ENCODE results near the gene ADSS1. TPM values are rescaled to one million over a fixed set of nuclear protein-coding genes. Genes with fewer than 3 reads are reported as not detected.

The ADSS1 gene
- total RNA-seq, 4 donors from 2014 or later: 4.4 to 11.3 (median 7.1) TPM; not detected in 1

DNA sequence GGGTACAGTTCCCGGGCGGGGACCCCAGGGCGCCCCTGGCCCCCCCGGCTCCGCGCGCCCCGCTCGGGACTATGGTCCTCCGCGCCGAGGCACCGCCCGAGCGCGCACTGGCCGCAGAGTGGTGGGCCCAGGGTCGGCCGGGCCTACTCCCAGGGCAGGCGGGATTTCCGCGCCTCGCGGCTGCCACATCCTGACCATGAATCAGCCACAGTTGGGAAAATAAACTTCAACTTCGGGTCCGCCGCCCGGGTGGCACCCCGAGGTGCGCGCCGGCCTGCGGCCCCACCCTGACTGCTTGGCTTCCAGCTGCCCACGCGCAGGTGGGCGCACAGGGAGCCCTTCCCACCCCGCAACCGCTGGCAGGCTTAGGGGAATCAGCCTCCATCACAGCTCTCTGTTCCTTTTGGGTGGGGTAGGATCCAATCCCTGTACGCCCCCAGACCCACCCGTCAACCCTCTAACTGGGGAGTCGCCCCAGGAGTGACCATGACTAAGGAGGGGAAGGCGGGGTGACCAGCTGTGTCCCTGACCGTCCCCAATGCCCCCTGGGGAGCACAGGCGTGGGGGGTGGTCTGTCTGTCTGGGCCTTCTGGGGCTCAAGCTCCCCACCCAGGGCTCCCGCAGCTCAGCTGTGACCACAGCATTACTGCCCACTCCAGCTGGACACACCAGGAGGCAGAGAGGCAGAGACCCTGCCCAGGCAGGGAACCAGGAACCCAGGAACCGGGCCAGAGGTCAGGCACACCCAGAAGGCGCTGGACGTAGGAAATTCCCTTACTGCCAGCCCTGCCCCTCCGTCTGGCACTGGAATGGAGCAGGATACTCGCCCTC, 33.9 kb upstream of the ADSS1 start:
- TF ChIP-seq POLR2A (IDR thresholded peaks at IDR 0.05) (peak; percentile 65), POLR2AphosphoS5 (IDR thresholded peaks at IDR 0.05) (peak in 2 of 3 donors; percentile 46 to 72), CTCF (IDR thresholded peaks at IDR 0.05) (no peak), EP300 (IDR thresholded peaks at IDR 0.05; ENCODE audit: low read depth) (no peak)
- peaks cover 35 to 75% (median 66%) of the 10 kb centered on the region in 4 donors for H3K4me1 ChIP-seq
- DNase-seq: peak; percentile 76
- peak overlapping the region; percentile 94 to 95 (median 94) for H3K27ac ChIP-seq
- 4% methylated on average over 36 of the region's 50 CpGs; no CpG with 5 or more reads in 1 of the 2 donors for WGBS, 2 donors (ENCODE audit: low coverage in 1 of 2)
- H3K27me3 ChIP-seq: no peaks in the 10 kb centered on the region
- H3K36me3 ChIP-seq: no peaks in the 10 kb centered on the region
- no peaks in the 10 kb centered on the region for H3K9me3 ChIP-seq
- intact Hi-C loops (cut with DNase I; ENCODE audit: low total_unique reads) (no loop called here), in situ Hi-C loops (cut with MboI; ENCODE audit: low pct_ligation_motif_present in 1 of 4, low pct_unique_long_range_greater_than_20kb in 1 of 4, low sequenced_read_pairs in 3 of 4) (no loop called here)
- peak overlapping the region; percentile 85 to 92 (median 89) for H3K4me3 ChIP-seq

DNA sequence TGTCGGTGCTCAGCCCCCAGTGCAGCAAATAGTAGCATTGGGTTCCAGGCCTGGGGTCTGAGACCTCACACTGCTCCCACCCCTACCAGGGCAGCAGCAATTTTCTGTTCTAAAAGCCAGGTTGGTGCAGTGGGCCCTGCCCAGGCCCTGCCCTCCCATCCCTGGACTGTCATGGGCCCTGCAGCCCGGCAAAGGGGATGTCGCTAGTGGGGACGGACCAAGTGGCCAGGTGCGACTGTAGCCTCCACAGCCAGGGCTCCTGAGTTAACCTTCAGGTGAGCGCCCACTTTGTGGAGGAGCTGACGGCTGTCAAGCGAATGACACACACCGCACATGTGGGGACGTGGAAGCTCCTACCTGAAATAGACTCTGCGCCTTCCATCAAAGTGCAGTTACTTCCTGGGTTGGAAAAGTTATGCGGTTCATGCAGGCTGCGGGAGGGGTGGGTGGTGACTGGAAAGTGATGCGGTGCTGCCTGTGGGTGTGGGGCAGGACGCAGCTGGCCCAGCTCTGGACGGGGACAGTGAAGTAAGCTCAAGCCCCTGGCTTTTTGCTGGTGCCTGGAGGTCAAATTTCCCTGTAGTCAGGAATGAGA, 33.1 kb upstream of the ADSS1 start:
- H3K27me3 ChIP-seq: no peaks in the 10 kb centered on the region
- in situ Hi-C loops (cut with MboI; ENCODE audit: low pct_ligation_motif_present in 1 of 4, low pct_unique_long_range_greater_than_20kb in 1 of 4, low sequenced_read_pairs in 3 of 4) (no loop called here), intact Hi-C loops (cut with DNase I; ENCODE audit: low total_unique reads) (no loop called here)
- H3K4me3 ChIP-seq: peak overlapping the region; percentile 85 to 92 (median 89)
- peaks cover 38 to 84% (median 74%) of the 10 kb centered on the region in 4 donors for H3K4me1 ChIP-seq
- no peaks in the 10 kb centered on the region for H3K36me3 ChIP-seq
- TF ChIP-seq CTCF (IDR thresholded peaks at IDR 0.05) (no peak), EP300 (IDR thresholded peaks at IDR 0.05; ENCODE audit: low read depth) (no peak), POLR2A (IDR thresholded peaks at IDR 0.05) (no peak), POLR2AphosphoS5 (IDR thresholded peaks at IDR 0.05) (no peak)
- H3K9me3 ChIP-seq: no peaks in the 10 kb centered on the region
- no peak for DNase-seq
- 70 to 100% methylated on average over 1 to 16 of the region's 16 CpGs for WGBS, 2 donors (ENCODE audit: low coverage in 1 of 2)
- H3K27ac ChIP-seq: peak overlapping the region; percentile 94 to 95 (median 94)

DNA sequence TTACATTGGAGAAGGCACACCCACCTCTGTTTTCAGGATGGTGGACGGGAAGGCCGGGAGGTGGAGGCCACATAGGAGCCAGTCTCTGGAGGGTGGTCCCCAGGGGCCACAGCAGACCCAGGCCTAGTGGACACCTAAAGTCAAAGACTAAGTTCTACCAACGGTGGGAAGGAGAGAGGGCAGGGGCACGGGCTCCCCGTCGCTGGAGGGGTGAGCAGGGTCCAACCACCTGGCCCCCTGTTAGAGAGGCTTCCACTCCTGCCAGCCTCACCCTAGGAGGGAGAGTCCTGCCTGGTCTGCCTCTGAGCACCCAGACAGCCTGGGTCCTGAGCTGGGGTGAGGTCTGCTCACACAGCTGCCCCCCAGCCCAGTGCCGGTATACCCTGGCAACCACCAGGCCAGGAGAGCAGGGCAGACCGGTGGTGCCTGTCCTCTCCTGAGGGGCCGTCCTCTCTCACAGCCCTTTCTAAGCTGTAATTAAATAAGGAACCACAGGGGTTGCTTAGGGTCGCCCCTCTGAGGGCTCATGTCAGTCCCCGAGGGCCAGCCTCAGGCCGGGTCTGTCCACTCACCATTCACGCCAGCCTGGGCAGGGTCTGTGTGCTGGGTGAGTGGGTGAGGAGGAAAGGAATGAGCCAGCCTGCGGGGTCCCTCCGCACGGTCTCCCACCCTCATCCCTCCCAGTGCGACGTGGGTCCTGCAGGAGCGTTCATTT, 32.3 kb upstream of the ADSS1 start:
- 84% methylated on average over 17 of the region's 19 CpGs; no CpG with 5 or more reads in 1 of the 2 donors for WGBS, 2 donors (ENCODE audit: low coverage in 1 of 2)
- TF ChIP-seq POLR2A (IDR thresholded peaks at IDR 0.05) (no peak), CTCF (IDR thresholded peaks at IDR 0.05) (no peak), EP300 (IDR thresholded peaks at IDR 0.05; ENCODE audit: low read depth) (no peak), POLR2AphosphoS5 (IDR thresholded peaks at IDR 0.05) (no peak)
- in situ Hi-C loops (cut with MboI; ENCODE audit: low pct_ligation_motif_present in 1 of 4, low pct_unique_long_range_greater_than_20kb in 1 of 4, low sequenced_read_pairs in 3 of 4): no loop called here
- Histone ChIP-seq H3K36me3 (no peaks in the 10 kb centered on the region), H3K27me3 (no peaks in the 10 kb centered on the region), H3K9me3 (no peaks in the 10 kb centered on the region), H3K4me1 (peaks cover 45 to 89% (median 77%) of the 10 kb centered on the region in 4 donors), H3K27ac (peak overlapping the region; percentile 94 to 95 (median 94)), H3K4me3 (peak overlapping the region in 1 of 4 donors; percentile 89)
- intact Hi-C loops (cut with DNase I; ENCODE audit: low total_unique reads): no loop called here
- DNase-seq: no peak

Data from transverse colon (tissue), 4 donors.